Hepatocyte (in vitro differentiated cells): ENCODE data around the gene ZFYVE9.

Experiments used
- CTCF ChIP-seq: fragments of 200-600 bp; sonication (generic); IDR thresholded peaks from 2 replicates; pipeline ENCODE4 v1.5.1; 2016; ENCODE audit warnings: antibody characterized with exemption, mild to moderate bottlenecking; ENCODE audit not compliant: poor library complexity
- EZH2 ChIP-seq: fragments of 200-600 bp; sonication (generic); IDR thresholded peaks from 2 replicates; pipeline ENCODE4 v1.6.1; 2016; ENCODE audit warnings: antibody characterized with exemption, mild to moderate bottlenecking, borderline replicate concordance

DNA sequence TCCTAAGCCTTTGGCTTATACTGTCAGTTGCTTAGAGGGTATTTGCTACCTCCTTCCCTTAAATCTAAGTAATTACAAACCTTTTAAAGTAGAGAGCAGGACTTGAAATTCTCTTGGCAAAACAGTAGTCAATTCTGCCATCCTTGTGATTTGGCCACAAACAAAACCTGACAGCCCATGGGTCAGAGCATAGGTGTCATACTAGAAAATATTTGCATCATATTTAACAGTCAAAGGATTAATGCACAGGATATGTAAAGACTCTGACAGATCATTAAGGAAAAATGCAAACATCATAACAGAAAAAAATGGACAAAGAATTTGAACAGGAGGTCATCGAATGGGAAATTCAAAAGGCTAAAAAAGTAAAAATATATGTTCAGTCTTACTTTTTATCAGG lies 50.5 kb downstream of the ZFYVE9 start:
- TF ChIP-seq CTCF (no peak), EZH2 (no peak)
